ENCODE data around the gene RPL13. TPM values are rescaled to one million over a fixed set of nuclear protein-coding genes. Genes with fewer than 3 reads are reported as not detected.

The RPL13 gene
- total and polyA plus RNA-seq, 9 of the 15 experiments (the other 6 are each of a cell fraction or from before 2014, with no cell fraction given): 227 to 6,042 (median 1,633) TPM

DNA sequence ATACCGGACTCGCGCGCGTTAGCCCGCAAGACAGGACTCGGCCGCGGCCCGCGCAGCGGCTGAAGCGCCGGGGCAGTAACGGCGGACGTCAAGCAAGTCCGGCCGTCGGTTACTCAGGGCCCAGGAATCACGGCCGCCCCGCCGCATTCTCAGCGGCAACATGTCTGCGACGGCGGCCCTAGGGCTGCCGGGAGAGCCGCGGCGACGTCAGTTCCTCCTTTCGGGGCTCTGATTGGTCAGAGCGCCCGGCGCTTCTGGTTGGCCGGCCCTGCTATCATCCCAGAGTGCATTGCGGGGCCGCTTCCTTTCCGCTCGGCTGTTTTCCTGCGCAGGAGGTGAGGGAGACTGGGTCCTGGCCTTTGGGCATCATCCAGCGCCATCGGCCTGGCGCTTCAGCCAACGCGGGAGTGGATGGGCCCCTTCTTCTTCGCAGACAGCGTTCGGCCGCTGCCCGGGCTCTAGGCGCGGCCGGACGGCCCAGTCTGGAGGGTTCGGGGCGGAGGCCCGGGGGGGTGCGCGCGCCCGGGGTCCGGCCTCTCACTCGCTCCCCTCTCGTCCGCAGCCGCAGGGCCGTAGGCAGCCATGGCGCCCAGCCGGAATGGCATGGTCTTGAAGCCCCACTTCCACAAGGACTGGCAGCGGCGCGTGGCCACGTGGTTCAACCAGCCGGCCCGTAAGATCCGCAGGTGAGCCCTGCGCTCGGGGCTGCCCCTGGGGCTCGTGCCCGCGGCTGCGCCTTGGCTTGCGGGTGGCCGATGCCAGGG lies at the start of gene RPL13 (continued):
- 0 out of 2 replicates have a peak, but pooled peaks have one; percentile 76 for TF ChIP-seq STAT6 (CRISPR knock-in tag; IDR thresholded peaks at IDR 0.05)
- no peak for TF ChIP-seq ZNF707 (CRISPR knock-in tag; conservative IDR thresholded peaks at IDR 0.05)
- TF ChIP-seq ZNF699 (CRISPR knock-in tag; IDR thresholded peaks at IDR 0.05; ENCODE audit: insufficient replicate concordance): no peak
- peak; percentile 75 for TF ChIP-seq KAT2B (IDR thresholded peaks at IDR 0.05; ENCODE audit: low read depth, low read length)
- TF ChIP-seq POLR2AphosphoS2 (IDR thresholded peaks at IDR 0.05; ENCODE audit: low read length): peak; percentile 91; the same call in 1 of the 2 replicates
- 0 out of 2 replicates have a peak, but pooled peaks have one; percentile 10 for TF ChIP-seq DMBX1 (CRISPR knock-in tag; IDR thresholded peaks at IDR 0.05; ENCODE audit: borderline replicate concordance)
- peak; percentile 60; the same call in 1 of the 2 replicates for TF ChIP-seq FOXJ2 (tag; IDR thresholded peaks at IDR 0.05)
- TF ChIP-seq SETDB1 (IDR thresholded peaks at IDR 0.05; ENCODE audit: low read length): peak; percentile 69
- TF ChIP-seq MNT (conservative IDR thresholded peaks at IDR 0.05): peak; percentile 77 to 90
- TF ChIP-seq ZNF766 (CRISPR knock-in tag; conservative IDR thresholded peaks at IDR 0.05): peak; percentile 66; the same call in 1 of the 2 replicates
- TF ChIP-seq SMAD3 (CRISPR knock-in tag; conservative IDR thresholded peaks at IDR 0.05): no peak
